Subcutaneous abdominal adipose tissue (tissue), 5 donors: ENCODE data around the gene ELMOD1.

Source experiments
- H3K27ac ChIP-seq: one replicate; pipeline ENCODE4 v1.7.0; 2013; ENCODE audit warnings: low read depth, mild to moderate bottlenecking, inconsistent platforms, low read length, moderate library complexity
- H3K27me3 ChIP-seq, 5 donors: one replicate each; pipeline ENCODE4 v1.7.0; 2013; ENCODE audit warnings: low read length in 5 of 5, inconsistent platforms in 1 of 5; ENCODE audit not compliant: control insufficient read depth in 5 of 5, insufficient read depth in 4 of 5
- H3K36me3 ChIP-seq, 5 donors: one replicate each; pipeline ENCODE4 v1.7.0; 2013; ENCODE audit warnings: low read length in 5 of 5; ENCODE audit not compliant: control insufficient read depth in 5 of 5, insufficient read depth in 5 of 5
- H3K4me1 ChIP-seq, 5 donors: one replicate each; pipeline ENCODE4 v1.7.0; 2013; ENCODE audit warnings: low read length in 5 of 5, mild to moderate bottlenecking in 3 of 5, moderate library complexity in 1 of 5; ENCODE audit not compliant: control insufficient read depth in 5 of 5, insufficient read depth in 5 of 5
- H3K4me3 ChIP-seq, 5 donors: one replicate each; pipeline ENCODE4 v1.7.0; 2013; ENCODE audit warnings: low read length in 5 of 5, low read depth in 1 of 5
- H3K9ac ChIP-seq, 5 donors: one replicate each; pipeline ENCODE4 v1.7.0; 2013; ENCODE audit warnings: low read length in 5 of 5, mild to moderate bottlenecking in 4 of 5, moderate library complexity in 3 of 5
- H3K9me3 ChIP-seq, 5 donors: one replicate each; pipeline ENCODE4 v1.7.0; 2013; ENCODE audit warnings: low read length in 5 of 5; ENCODE audit not compliant: control insufficient read depth in 5 of 5
- donor health status: healthy.
- donor health status: healthy.
- donor health status: healthy.
- donor health status: healthy.
- donor health status: healthy.

ELMOD1 gene

DNA sequence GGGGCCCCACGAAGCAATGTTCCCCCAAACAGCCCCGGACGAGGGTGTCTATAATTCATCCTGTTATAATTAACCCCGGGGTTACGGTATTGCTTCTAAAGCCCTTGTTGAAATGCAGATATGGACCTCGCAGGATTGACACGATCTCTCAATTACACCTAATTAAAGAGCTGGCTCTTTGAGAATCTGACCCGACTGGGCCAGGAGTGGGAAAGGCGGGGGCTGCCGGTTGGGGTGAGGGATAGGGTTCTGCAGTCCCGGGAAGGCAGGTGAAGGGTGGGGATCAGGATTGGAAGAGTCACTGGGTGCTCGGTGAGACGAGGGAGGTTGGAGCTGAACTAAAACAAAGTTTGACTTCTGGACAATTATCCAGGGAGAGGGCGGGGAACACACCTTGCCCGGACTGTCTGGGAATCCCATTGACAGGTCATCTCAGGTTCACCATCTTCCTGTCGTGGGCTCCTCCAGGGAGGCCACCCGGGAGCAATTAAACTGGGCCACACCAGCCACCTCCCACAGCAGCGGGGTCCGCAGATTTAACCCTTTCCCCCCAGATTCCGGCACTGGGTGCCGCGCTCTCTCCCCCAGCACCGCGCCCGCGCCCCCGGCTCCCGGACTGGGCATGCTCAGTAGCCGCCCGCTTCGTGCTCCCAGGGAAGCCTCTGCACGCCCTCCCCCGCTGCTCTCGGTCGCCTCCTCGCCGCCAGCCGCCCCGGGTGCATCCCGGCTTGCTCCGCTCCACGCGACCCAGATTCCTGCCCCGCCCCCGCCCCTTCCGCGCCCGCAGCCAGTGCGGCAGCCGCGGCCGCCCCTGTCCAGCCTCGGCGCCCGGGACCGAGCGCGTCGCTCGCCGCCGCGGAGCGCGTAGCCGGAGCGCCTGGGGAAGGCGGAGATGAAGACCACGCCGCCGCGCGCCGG, at the start of gene ELMOD1:
TSS of gene ELMOD1 (plus strand) at position 688 of the 918 bp plus-strand sequence. CDS start 27,043 bp downstream, outside the sequence.
- Histone ChIP-seq H3K9me3 (no peaks in the 10 kb centered on the region), H3K4me1 (peaks cover 0 to 20% (median 18%) of the 10 kb centered on the region in 5 donors), H3K9ac (peak within 1 kb of the TSS in 2 of 5 donors; percentile 29 to 46), H3K36me3 (no peaks in the 10 kb centered on the region), H3K27me3 (peaks cover 28 to 51% (median 42%) of the 10 kb centered on the region in 5 donors), H3K4me3 (peak within 1 kb of the TSS; percentile 63 to 89 (median 84)), H3K27ac (no peak within 1 kb of the TSS)

DNA sequence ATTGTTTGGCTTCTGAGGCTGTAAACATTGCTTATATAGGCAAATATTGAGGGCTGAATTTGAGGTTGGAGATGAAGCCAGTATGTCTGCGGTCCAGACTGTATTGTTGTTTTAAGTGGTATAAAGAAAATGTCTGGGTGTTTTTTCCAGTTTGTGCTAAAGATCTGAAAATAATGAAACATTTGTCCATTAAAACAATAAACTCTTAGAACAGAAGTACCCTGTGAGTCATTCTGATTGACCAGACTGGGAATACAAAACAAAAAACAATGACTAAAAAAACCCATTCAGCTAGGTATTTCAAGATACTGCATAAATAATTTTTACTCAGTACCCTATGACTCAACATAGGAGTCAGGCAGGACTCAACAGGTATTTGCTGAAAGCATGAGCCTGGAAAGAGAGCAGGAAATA, 45.8 kb upstream of the ELMOD1 start:
- H3K36me3 ChIP-seq = peaks cover 5 to 20% (median 9%) of the 10 kb centered on the region in 5 donors
- no peak overlapping the region for H3K4me3 ChIP-seq
- H3K9me3 ChIP-seq = no peaks in the 10 kb centered on the region
- H3K4me1 ChIP-seq = no peaks in the 10 kb centered on the region
- no peak overlapping the region for H3K9ac ChIP-seq
- H3K27ac ChIP-seq = no peak overlapping the region
- H3K27me3 ChIP-seq = no peaks in the 10 kb centered on the region

- H3K27ac ChIP-seq = no peak overlapping the region
- H3K27me3 ChIP-seq = no peaks in the 10 kb centered on the region
- peaks cover 19 to 27% (median 21%) of the 10 kb centered on the region in 5 donors for H3K36me3 ChIP-seq
- H3K4me3 ChIP-seq = no peak overlapping the region
- no peaks in the 10 kb centered on the region for H3K4me1 ChIP-seq
- no peak overlapping the region for H3K9ac ChIP-seq
- no peaks in the 10 kb centered on the region for H3K9me3 ChIP-seq
Observed at GRCh38 chr11:107547961-107548360, 43.0 kb upstream of the ELMOD1 start.

- H3K9ac ChIP-seq = no peak overlapping the region
- no peak overlapping the region for H3K27ac ChIP-seq
- H3K9me3 ChIP-seq = no peaks in the 10 kb centered on the region
- no peaks in the 10 kb centered on the region for H3K27me3 ChIP-seq
- H3K4me3 ChIP-seq = no peak overlapping the region
- H3K36me3 ChIP-seq = peaks cover 22 to 36% (median 29%) of the 10 kb centered on the region in 5 donors
- H3K4me1 ChIP-seq = no peaks in the 10 kb centered on the region
Observed at GRCh38 chr11:107549253-107549953, 41.5 kb upstream of the ELMOD1 start.

DNA sequence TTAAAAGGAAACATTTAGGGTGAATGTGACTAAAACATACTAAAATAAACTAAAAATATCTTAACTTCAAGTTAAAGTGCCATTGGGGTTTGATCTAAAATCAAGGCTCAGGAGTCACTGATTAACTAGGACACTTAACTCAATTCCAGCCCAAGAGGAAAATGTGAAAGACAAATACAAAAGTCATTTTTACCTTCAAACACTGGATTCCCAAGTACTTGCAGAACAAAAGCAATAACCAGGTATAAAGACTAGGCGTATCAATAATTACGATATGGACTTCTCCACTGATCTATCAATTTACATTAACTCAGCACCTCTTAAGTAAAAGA, 41.0 kb upstream of the ELMOD1 start:
- Histone ChIP-seq H3K4me1 (no peaks in the 10 kb centered on the region), H3K36me3 (peaks cover 22 to 35% (median 29%) of the 10 kb centered on the region in 5 donors), H3K4me3 (no peak overlapping the region), H3K9me3 (no peaks in the 10 kb centered on the region), H3K27ac (no peak overlapping the region), H3K9ac (no peak overlapping the region), H3K27me3 (no peaks in the 10 kb centered on the region)

GRCh38 chr11:107550304-107550703, 40.6 kb upstream of the ELMOD1 start:
- Histone ChIP-seq H3K4me1 (no peaks in the 10 kb centered on the region), H3K9ac (no peak overlapping the region), H3K27me3 (no peaks in the 10 kb centered on the region), H3K27ac (no peak overlapping the region), H3K4me3 (no peak overlapping the region), H3K36me3 (peaks cover 22 to 33% (median 29%) of the 10 kb centered on the region in 5 donors), H3K9me3 (no peaks in the 10 kb centered on the region)

- H3K9me3 ChIP-seq = no peaks in the 10 kb centered on the region
- no peak overlapping the region for H3K4me3 ChIP-seq
- H3K27ac ChIP-seq = no peak overlapping the region
- H3K4me1 ChIP-seq = peaks cover 3 to 22% (median 19%) of the 10 kb centered on the region in 5 donors
- no peak overlapping the region for H3K9ac ChIP-seq
- no peaks in the 10 kb centered on the region for H3K27me3 ChIP-seq
- H3K36me3 ChIP-seq = peaks cover 0 to 22% (median 5%) of the 10 kb centered on the region in 5 donors
Observed at GRCh38 chr11:107561688-107562087, 29.3 kb upstream of the ELMOD1 start.

- H3K27ac ChIP-seq = no peak overlapping the region
Observed at GRCh38 chr11:107562647-107563208, 28.2 kb upstream of the ELMOD1 start.

DNA sequence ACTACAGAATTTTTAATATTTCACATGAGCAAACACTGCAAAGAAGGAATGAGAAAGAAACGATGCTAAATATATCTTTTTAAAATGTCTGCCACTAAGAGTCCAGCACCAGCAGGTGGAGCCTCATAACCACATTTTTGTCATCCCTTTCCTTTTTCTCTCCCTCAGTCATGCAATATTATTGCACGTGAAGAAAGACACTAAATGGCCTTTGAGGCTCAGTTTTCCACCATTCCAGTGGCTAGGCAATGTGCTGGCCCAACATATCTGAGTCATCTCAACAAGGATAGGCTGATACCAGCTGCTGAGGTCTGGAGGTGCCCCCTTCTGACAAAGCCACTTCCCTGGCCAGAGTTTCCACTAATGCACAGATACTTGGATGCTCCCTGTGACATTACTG, 27.2 kb upstream of the ELMOD1 start:
- no peaks in the 10 kb centered on the region for H3K9me3 ChIP-seq
- peaks cover 3 to 22% (median 19%) of the 10 kb centered on the region in 5 donors for H3K4me1 ChIP-seq
- no peaks in the 10 kb centered on the region for H3K27me3 ChIP-seq
- H3K36me3 ChIP-seq = peaks cover 0 to 12% (median 5%) of the 10 kb centered on the region in 5 donors
- H3K9ac ChIP-seq = no peak overlapping the region
- H3K4me3 ChIP-seq = no peak overlapping the region
- H3K27ac ChIP-seq = no peak overlapping the region

More at GRCh38 chr11:107562647-107563208, 28.2 kb upstream of the ELMOD1 start:
- H3K27me3 ChIP-seq = no peaks in the 10 kb centered on the region
- H3K9me3 ChIP-seq = no peaks in the 10 kb centered on the region
- peaks cover 0 to 21% (median 5%) of the 10 kb centered on the region in 5 donors for H3K36me3 ChIP-seq
- no peak overlapping the region for H3K4me3 ChIP-seq
- H3K4me1 ChIP-seq = peaks cover 3 to 22% (median 19%) of the 10 kb centered on the region in 5 donors
- H3K9ac ChIP-seq = no peak overlapping the region
